ENCODE measurements around the gene OR12D1.

DNA sequence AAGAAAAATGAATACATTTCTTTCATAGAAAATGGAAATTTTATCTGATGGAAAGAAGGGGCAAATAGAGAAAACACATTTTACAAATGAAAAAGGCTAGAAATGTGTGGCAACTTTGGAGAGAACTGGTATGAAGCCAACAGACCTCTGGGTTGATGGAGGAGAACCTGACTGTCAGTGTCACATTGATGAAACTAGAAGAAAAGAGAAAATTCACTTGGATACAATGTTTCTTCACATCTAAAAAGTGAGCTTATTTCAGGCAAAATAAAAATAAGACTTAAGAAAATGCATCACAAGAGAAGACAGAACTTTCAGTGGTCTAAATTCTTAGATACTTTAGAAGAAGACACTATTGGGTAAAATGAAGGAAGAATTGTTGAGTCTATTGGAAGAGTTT lies 19.4 kb upstream of the OR12D1 start, which contains the start of gene OR12D2:
- TF ChIP-seq POLR2AphosphoS5 (IDR thresholded peaks at IDR 0.05; ENCODE audit: borderline replicate concordance, low read depth, low read length) (no peak), FOXP2 (optimal IDR thresholded peaks at IDR 0.05; ENCODE audit: control extremely low read depth, extremely low read length, insufficient read depth) (no peak), EZH2 (IDR thresholded peaks at IDR 0.05) (no peak)

Measured in SK-N-MC (cell line).